Esophagus (tissue), 2 donors: ENCODE results near the gene ABCB8. TPM values are rescaled to one million over a fixed set of nuclear protein-coding genes. Genes with fewer than 3 reads are reported as not detected.
"Not testable (repeated sequence)": the region's sequence is repeated elsewhere in the genome, so short reads cannot be mapped to it uniquely, and the experiment has no call there.

Source experiments
- H3K27ac ChIP-seq, 2 donors: one replicate each; pipeline ENCODE4 v1.5.1; 2013; ENCODE audit warnings: low read depth in 2 of 2, mild to moderate bottlenecking in 2 of 2, inconsistent platforms in 1 of 2, low read length in 1 of 2, moderate library complexity in 1 of 2
- H3K27me3 ChIP-seq, 2 donors: one replicate each; pipeline ENCODE4 v1.6.1; 2013; ENCODE audit warnings: low read length in 2 of 2, control low read depth in 1 of 2, mild to moderate bottlenecking in 1 of 2; ENCODE audit not compliant: insufficient read depth in 2 of 2, control insufficient read depth in 1 of 2
- H3K36me3 ChIP-seq, 2 donors: one replicate each; pipeline ENCODE4 v1.6.1; 2013; ENCODE audit warnings: low read length in 1 of 2; ENCODE audit not compliant: control insufficient read depth in 2 of 2, insufficient read depth in 2 of 2
- H3K4me1 ChIP-seq, 2 donors: one replicate each; pipeline ENCODE4 v1.6.1; 2013; ENCODE audit warnings: low read length in 1 of 2; ENCODE audit not compliant: control insufficient read depth in 2 of 2, insufficient read depth in 2 of 2
- H3K4me3 ChIP-seq, 2 donors: one replicate each; pipeline ENCODE4 v1.5.1; 2013; ENCODE audit warnings: low read length in 2 of 2, mild to moderate bottlenecking in 2 of 2, low read depth in 1 of 2, moderate library complexity in 1 of 2
- H3K9me3 ChIP-seq, 2 donors: one replicate each; pipeline ENCODE4 v1.6.1; 2013; ENCODE audit warnings: mild to moderate bottlenecking in 2 of 2, low read depth in 1 of 2, low read length in 1 of 2, moderate library complexity in 1 of 2; ENCODE audit not compliant: control insufficient read depth in 2 of 2, insufficient read depth in 1 of 2
- WGBS, 2 donors: extraction: QIAGEN DNeasy Blood & Tissue Kit; methylation state at CpG; one replicate each; pipeline ENCODE4 v1.1.7; 2013; 5-methylcytosine and 5-hydroxymethylcytosine counted together
- polyA plus RNA-seq, 2 donors: library from polyadenylated mRNA; stranded (reverse); fragments of 200-250 nt; gene quantifications; one replicate each; pipeline ENCODE4 v1.2.3, GENCODE V29; 2013
- donor health status: healthy with polysubstance abuse.
- donor health status: Bipolar disorder and iron deficiency.

The ABCB8 gene
- polyA plus RNA-seq, 2 donors = 24.0 to 27.6 TPM

- Histone ChIP-seq H3K27me3 (no peaks in the 10 kb centered on the region), H3K4me1 (peaks cover 0 to 3% of the 10 kb centered on the region in 2 donors)
- 75 to 81% methylated on average over 21 to 23 of the region's 23 CpGs for WGBS, 2 donors
Measured at GRCh38 chr7:151006590-151007300, 21.5 kb upstream of the ABCB8 start.

GRCh38 chr7:151007469-151007898 is 20.8 kb upstream of the ABCB8 start:
- H3K27me3 ChIP-seq = no peaks in the 10 kb centered on the region
- H3K27ac ChIP-seq = no peak overlapping the region
- 60 to 67% methylated on average over 7 of the region's 7 CpGs for WGBS, 2 donors
- H3K4me1 ChIP-seq = peaks cover 0 to 3% of the 10 kb centered on the region in 2 donors
- H3K9me3 ChIP-seq = no peaks in the 10 kb centered on the region
- H3K36me3 ChIP-seq = no peaks in the 10 kb centered on the region
- no peak overlapping the region for H3K4me3 ChIP-seq

More at GRCh38 chr7:151006590-151007300, 21.5 kb upstream of the ABCB8 start:
- no peak overlapping the region for H3K27ac ChIP-seq
- no peaks in the 10 kb centered on the region for H3K9me3 ChIP-seq
- H3K36me3 ChIP-seq = no peaks in the 10 kb centered on the region
- no peak overlapping the region for H3K4me3 ChIP-seq

GRCh38 chr7:151008143-151008510 is 20.1 kb upstream of the ABCB8 start:
- H3K27me3 ChIP-seq = no peaks in the 10 kb centered on the region
- no peak overlapping the region for H3K4me3 ChIP-seq
- H3K9me3 ChIP-seq = no peaks in the 10 kb centered on the region
- 30 to 34% methylated on average over 10 to 11 of the region's 11 CpGs for WGBS, 2 donors
- H3K4me1 ChIP-seq = peaks cover under 1 to 7% of the 10 kb centered on the region in 2 donors
- H3K27ac ChIP-seq = no peak overlapping the region
- H3K36me3 ChIP-seq = no peaks in the 10 kb centered on the region

GRCh38 chr7:151008511-151009323 is 19.5 kb upstream of the ABCB8 start:
- H3K9me3 ChIP-seq = no peaks in the 10 kb centered on the region
- peaks cover 6 to 11% of the 10 kb centered on the region in 2 donors for H3K4me1 ChIP-seq
- H3K27me3 ChIP-seq = no peaks in the 10 kb centered on the region
- H3K36me3 ChIP-seq = no peaks in the 10 kb centered on the region
- no peak overlapping the region for H3K27ac ChIP-seq
- H3K4me3 ChIP-seq = no peak overlapping the region
- WGBS, 2 donors = 44 to 49% methylated on average over 40 of the region's 40 CpGs

GRCh38 chr7:151009327-151010036 is 18.8 kb upstream of the ABCB8 start:
- whole genome bisulfite sequencing, 2 donors = 66 to 70% methylated on average over 20 to 22 of the region's 22 CpGs
- peaks cover 7 to 16% of the 10 kb centered on the region in 2 donors for H3K4me1 ChIP-seq
- H3K36me3 ChIP-seq = no peaks in the 10 kb centered on the region
- no peaks in the 10 kb centered on the region for H3K27me3 ChIP-seq
- H3K9me3 ChIP-seq = no peaks in the 10 kb centered on the region
- H3K27ac ChIP-seq = no peak overlapping the region
- H3K4me3 ChIP-seq = no peak overlapping the region

GRCh38 chr7:151010037-151010306 is 18.3 kb upstream of the ABCB8 start:
- Histone ChIP-seq H3K9me3 (no peaks in the 10 kb centered on the region), H3K36me3 (no peaks in the 10 kb centered on the region), H3K27me3 (no peaks in the 10 kb centered on the region), H3K27ac (no peak overlapping the region), H3K4me3 (no peak overlapping the region), H3K4me1 (peaks cover 7 to 16% of the 10 kb centered on the region in 2 donors)
- WGBS, 2 donors = 31 to 33% methylated on average over 7 of the region's 7 CpGs

GRCh38 chr7:151010307-151011096 is 17.7 kb upstream of the ABCB8 start:
- H3K4me1 ChIP-seq = peaks cover 7 to 16% of the 10 kb centered on the region in 2 donors
- no peaks in the 10 kb centered on the region for H3K9me3 ChIP-seq
- 29 to 41% methylated on average over 16 to 18 of the region's 18 CpGs for WGBS, 2 donors
- H3K27me3 ChIP-seq = no peaks in the 10 kb centered on the region
- peak overlapping the region; percentile 19 to 62 for H3K27ac ChIP-seq
- H3K36me3 ChIP-seq = no peaks in the 10 kb centered on the region
- H3K4me3 ChIP-seq = no peak overlapping the region

- Histone ChIP-seq H3K27ac (peak overlapping the region in 1 of 2 donors; percentile 34), H3K27me3 (no peaks in the 10 kb centered on the region), H3K4me3 (no peak overlapping the region), H3K4me1 (peaks cover 7 to 16% of the 10 kb centered on the region in 2 donors), H3K9me3 (no peaks in the 10 kb centered on the region), H3K36me3 (no peaks in the 10 kb centered on the region)
- 44 to 60% methylated on average over 1 of the region's 1 CpG for WGBS, 2 donors
Measured at GRCh38 chr7:151011097-151011409, 17.2 kb upstream of the ABCB8 start.

GRCh38 chr7:151011616-151012015 is 16.6 kb upstream of the ABCB8 start:
- 83 to 92% methylated on average over 12 of the region's 12 CpGs for WGBS, 2 donors
- H3K27ac ChIP-seq = peak overlapping the region in 1 of 2 donors; percentile 9
- H3K4me1 ChIP-seq = peaks cover 7 to 16% of the 10 kb centered on the region in 2 donors
- not testable (repeated sequence) for H3K36me3 ChIP-seq, H3K4me3 ChIP-seq, H3K27me3 ChIP-seq, H3K9me3 ChIP-seq
